OCI-LY7 (cell line): ENCODE measurements around the gene ADAMTS6.

ENCODE experiments used
- EZH2phosphoT487 ChIP-seq: fragments of 200-600 bp; sonication (generic); IDR thresholded peaks from 2 replicates; pipeline ENCODE4 v1.6.1; 2018; ENCODE audit warnings: low read depth, borderline replicate concordance, mild to moderate bottlenecking, mixed run types, antibody characterized with exemption, low read length, moderate library complexity, mixed read lengths
- TF ChIP-seq, protein P1 (sequence below): fragments of 200-600 bp; sonication (generic); conservative IDR thresholded peaks from 2 replicates; pipeline ENCODE4 v1.5.1; 2014; ENCODE audit warnings: mild to moderate bottlenecking, antibody characterized with exemption, low read length, moderate library complexity, mixed read lengths

DNA sequence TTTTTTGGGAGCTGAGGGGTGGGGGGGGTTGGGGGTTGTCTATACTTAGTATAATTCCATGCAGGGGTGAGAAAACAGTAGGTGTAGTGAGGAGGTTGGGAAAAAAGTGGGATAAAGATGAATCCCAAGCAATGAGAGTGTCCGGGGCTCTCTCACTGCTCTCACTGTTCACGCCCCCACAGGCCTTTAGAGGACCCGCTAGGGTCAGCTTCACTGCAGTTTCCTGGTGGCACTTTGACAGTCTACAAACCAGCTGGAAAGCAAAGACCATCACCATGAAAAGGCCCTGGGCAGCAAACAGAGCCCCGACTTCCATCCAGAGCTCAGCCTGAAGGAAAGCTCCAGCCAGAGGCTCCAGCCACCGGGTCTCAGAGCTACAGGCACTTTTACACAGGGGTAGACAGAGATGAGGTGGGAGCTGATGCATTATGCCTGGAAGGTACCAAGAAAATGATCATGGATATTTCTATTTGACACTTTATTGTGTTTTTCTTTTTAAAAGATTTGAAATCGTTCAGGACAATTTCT, 355.1 kb downstream of the ADAMTS6 start:
- TF ChIP-seq, protein P1, sequence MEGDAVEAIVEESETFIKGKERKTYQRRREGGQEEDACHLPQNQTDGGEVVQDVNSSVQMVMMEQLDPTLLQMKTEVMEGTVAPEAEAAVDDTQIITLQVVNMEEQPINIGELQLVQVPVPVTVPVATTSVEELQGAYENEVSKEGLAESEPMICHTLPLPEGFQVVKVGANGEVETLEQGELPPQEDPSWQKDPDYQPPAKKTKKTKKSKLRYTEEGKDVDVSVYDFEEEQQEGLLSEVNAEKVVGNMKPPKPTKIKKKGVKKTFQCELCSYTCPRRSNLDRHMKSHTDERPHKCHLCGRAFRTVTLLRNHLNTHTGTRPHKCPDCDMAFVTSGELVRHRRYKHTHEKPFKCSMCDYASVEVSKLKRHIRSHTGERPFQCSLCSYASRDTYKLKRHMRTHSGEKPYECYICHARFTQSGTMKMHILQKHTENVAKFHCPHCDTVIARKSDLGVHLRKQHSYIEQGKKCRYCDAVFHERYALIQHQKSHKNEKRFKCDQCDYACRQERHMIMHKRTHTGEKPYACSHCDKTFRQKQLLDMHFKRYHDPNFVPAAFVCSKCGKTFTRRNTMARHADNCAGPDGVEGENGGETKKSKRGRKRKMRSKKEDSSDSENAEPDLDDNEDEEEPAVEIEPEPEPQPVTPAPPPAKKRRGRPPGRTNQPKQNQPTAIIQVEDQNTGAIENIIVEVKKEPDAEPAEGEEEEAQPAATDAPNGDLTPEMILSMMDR: no peak
- TF ChIP-seq EZH2phosphoT487: no peak
